Measurements from ENCODE around the gene MCRIP2.
A peak's percentile ranks its signal among the peaks of the same experiment; 100 is the strongest.

MCRIP2 gene

GRCh38 chr16:648781-649589 lies 7.4 kb downstream of the MCRIP2 start, which contains the start of gene WDR90:
TSS of gene WDR90 (plus strand) at chr16:649365. CDS start at chr16:649417, 52 bp downstream.
- peak; percentile 97 for DNase-seq (ENCODE audit: low spot score)

GRCh38 chr16:649631-650030 lies 8.0 kb downstream of the MCRIP2 start:
- DNase-seq (ENCODE audit: low spot score), result peak; percentile 57

GRCh38 chr16:651844-652243 lies 10.2 kb downstream of the MCRIP2 start:
- DNase-seq (ENCODE audit: low spot score), result no peak

- no peak for DNase-seq (ENCODE audit: low spot score)
Observed at GRCh38 chr16:652454-653305, 11.1 kb downstream of the MCRIP2 start.

DNA sequence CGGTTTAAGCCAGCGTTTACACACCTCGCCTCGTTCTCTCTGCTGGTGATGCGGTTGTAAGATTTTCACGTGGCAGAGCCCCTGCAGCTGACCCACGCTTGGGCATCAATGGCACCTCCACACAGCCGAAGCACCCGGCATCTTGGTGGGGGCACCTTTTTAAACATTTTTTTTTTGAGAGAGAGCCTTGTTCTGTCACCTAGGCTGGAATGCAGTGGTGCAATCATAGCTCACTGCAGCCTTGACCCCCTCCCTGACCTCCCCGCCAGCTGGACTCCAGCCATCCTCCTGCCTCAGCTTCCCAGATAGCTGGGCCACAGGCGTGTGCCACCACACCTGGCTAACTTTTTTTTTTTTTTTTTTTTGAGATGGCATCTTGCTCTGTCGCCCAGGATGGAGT lies 12.4 kb downstream of the MCRIP2 start:
- DNase-seq (ENCODE audit: low spot score), result no peak

DNA sequence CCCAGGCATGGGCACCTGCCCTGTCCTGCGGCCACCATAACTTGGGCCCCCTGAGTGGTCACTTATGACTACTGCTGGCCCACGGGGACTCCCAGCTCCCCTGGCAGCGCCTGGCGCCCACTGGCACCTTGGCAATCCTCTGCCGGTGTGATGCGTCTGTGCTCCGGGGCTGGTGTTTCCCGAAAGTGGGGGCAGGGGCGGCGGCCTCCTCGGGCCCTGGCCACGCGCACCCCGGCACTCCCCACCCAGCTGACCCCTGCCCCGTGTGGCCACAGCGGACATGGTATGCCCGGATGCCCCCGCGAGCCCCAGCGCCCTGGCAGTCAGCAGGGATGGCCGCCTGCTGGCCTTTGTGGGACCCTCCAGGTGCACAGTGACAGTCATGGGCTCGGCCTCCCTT lies 15.9 kb downstream of the MCRIP2 start:
- no peak for DNase-seq (ENCODE audit: low spot score)

GRCh38 chr16:658679-659571 lies 17.3 kb downstream of the MCRIP2 start:
- DNase-seq (ENCODE audit: low spot score), result no peak

- no peak for DNase-seq (ENCODE audit: low spot score)
Observed at GRCh38 chr16:659618-660017, 18.0 kb downstream of the MCRIP2 start.

GRCh38 chr16:660132-660458 lies 18.5 kb downstream of the MCRIP2 start:
- no peak for DNase-seq (ENCODE audit: low spot score)

DNA sequence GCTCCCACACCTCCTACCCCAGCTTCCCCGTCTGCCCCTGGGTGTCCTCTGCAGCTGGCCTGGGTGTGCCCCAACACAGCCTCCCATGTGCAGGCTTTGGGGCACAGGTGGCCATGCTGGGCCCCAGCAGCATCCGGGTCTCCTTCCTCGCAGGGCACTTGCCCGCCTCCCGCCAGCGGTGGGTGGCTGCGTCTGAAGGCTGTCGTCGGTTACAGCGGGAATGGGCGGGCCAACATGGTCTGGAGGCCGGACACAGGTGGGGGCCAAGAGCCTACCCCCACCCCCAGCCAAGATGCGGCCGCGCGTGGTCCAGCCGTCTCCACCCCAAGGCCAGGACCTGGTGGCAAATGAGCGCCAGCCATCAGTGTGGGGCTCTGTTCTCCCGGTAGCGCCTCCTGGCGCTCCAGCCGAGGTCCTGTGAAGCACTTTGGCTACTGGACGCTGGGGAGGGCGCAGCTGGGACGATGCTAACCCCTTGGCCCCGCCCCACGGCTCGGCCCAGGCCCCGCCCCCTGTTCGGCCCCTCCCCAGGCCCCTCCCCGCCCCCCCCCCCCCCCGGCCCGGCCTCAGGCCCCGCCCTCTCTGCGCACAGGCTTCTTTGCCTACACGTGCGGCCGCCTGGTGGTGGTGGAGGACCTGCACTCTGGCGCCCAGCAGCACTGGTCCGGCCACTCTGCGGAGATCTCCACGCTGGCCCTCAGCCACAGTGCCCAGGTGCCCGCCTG lies 19.0 kb downstream of the MCRIP2 start:
- peak; percentile 79 for DNase-seq (ENCODE audit: low spot score)

DNA sequence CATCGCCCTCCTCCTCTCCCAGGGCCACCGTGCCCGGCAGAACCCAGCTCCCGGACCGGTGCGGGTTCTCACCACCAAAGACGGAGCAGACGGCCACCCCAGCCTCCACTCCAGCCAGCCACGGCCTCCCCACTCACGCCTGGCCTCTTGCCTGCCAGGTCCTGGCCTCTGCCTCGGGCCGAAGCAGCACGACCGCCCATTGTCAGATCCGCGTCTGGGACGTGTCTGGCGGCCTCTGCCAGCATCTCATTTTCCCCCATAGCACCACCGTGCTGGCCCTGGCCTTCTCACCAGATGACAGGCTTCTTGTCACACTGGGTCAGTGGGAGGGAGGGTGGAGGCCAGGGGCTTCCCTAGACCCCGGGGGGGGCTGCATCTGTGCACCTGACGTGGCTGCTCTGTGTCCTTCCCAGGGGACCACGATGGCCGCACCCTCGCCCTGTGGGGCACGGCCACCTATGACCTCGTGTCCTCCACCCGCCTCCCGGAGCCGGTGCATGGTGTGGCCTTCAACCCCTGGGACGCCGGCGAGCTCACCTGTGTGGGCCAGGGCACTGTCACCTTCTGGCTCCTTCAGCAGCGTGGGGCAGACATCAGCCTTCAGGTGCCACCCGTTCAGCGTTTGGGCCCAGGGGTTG lies 19.7 kb downstream of the MCRIP2 start:
- DNase-seq (ENCODE audit: low spot score), result no peak

GRCh38 chr16:662095-662494 lies 20.5 kb downstream of the MCRIP2 start:
- no peak for DNase-seq (ENCODE audit: low spot score)

DNA sequence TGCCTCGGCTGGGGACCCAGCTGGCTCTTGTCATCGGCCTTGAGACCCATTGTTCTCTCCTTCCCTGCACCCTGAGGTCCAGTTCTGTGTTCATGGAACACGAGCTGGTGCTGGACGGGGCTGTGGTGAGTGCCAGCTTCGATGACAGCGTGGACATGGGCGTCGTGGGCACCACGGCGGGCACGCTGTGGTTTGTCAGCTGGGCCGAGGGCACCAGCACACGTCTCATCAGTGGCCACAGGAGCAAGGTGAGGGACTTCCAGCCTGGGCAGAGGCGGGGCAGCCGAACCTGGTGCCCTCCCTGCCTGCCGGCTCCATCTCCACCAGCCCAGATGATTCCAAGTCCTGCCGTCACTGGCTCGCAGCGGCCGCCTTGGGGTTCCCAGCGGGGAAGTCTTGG lies 21.0 kb downstream of the MCRIP2 start:
- DNase-seq (ENCODE audit: low spot score), result no peak

GRCh38 chr16:666572-666971 lies 24.9 kb downstream of the MCRIP2 start:
- no peak for DNase-seq (ENCODE audit: low spot score)

DNA sequence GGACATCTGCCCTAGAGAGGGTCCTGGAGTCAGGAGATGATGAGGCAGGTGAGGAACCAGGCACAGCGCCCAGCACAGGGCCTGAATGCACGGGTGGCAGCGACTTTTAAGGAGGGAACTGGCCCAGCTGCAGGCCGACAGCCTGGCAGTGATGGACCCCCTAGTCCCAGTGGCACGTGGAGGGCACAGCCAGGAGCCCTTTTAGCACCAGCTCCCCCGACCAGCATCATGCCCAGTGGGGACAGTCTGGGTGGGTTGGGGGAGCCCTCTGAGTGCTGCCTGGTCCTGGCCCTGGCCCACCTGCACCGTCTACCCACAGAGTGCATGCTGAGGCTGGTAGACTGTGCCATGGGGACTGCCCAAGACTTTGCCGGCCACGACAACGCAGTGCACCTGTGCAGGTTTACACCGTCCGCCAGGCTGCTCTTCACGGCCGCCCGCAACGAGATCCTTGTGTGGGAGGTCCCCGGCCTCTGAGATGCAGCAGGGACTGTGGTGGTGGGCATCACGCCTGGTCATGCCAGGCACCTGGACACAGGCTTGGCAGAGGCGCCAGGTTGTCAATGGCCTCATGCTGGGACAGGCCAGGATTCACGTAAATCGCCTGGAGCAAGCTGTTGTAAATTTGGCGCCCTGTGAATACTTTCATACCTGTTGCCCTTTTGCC lies 25.6 kb downstream of the MCRIP2 start:
- DNase-seq (ENCODE audit: low spot score), result no peak

DNA sequence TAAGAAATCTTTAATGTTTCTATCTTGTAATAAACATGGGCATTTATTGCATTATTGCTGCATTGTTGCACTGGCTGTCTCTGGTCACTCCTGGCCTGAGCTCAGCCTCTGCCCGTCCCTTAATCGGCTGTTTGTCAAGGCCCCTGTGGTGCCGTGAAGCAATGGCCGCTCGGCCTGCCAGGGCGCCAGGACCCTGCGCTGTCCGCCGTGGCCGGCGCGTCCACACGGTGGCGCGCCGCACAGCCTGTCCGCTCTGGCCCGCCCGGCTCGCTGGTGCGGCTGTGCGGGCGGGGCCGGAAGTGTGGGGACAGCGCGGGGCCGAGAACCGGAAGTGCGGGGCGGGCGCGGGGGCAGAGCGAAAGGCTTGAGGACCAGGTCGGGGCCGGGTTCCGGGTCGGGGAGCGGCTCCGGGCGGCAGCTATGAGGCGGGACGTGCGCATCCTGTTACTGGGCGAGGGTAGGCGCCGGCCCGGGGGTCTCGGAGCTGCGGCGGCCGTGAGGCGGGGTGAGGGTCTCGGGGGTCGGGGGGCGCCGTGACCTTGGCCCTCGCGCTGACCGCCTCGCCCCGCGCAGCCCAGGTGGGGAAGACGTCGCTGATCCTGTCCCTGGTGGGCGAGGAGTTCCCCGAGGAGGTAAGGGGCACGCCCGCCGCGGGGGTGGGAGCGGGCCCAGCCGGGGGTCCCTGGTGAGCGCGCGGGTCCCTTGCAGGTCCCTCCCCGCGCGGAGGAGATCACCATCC lies 26.3 kb downstream of the MCRIP2 start, which contains the start of gene RHOT2:
Gene RHOT2, plus strand, starts transcription at position 353 of the 739 bp plus-strand sequence. Its CDS starts 68 bp downstream, at position 421.
- DNase-seq (ENCODE audit: low spot score), result peak; percentile 96

DNA sequence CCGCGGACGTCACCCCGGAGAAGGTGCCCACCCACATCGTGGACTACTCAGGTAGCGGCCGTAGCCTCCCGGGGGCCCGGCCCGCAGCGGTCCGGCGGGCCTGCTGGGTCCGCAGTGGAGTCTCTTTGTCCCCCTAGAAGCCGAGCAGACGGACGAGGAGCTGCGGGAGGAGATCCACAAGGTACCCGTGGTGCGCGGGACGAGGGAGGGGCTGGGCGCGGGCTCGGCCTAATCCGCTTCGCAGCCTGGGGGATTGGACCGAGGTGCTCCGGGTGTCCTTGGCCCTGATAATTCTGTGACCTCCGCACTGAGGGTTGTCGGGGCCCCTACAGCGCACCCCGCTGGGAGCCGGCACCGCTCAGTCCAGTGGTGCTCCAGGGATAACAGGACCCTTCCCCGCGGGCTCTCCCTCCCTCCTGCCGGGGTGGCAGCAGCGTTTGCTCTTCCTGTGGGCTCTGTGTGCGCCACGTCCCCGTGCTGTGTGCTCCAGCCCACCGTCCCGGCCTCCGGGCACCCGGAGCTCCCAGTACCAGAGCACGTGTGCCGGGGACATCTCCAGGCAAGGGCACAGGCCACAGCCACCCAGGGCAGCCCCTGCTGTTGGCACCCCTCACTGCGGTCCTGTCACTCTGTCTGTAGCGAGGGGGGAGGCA lies 27.0 kb downstream of the MCRIP2 start:
- DNase-seq (ENCODE audit: low spot score), result peak; percentile 28

GRCh38 chr16:669666-670065 lies 28.0 kb downstream of the MCRIP2 start:
- DNase-seq (ENCODE audit: low spot score), result no peak
